DMS153 treated with DMSO at 0.1 percent for 48 hours (cell line): Measurements from ENCODE around the gene ESCO1.
"Not testable (repeated sequence)": the region's sequence is repeated elsewhere in the genome, so short reads cannot be mapped to it uniquely, and the experiment has no call there.

ENCODE experiments used
- DNase-seq: peaks from one replicate; lab custom pipeline; 2025; ENCODE audit not compliant: unreplicated experiment; lab: John Stamatoyannopoulos, UW

The ESCO1 gene

GRCh38 chr18:21593540-21594257, 6.8 kb downstream of the ESCO1 start:
- no peak for DNase-seq

DNA sequence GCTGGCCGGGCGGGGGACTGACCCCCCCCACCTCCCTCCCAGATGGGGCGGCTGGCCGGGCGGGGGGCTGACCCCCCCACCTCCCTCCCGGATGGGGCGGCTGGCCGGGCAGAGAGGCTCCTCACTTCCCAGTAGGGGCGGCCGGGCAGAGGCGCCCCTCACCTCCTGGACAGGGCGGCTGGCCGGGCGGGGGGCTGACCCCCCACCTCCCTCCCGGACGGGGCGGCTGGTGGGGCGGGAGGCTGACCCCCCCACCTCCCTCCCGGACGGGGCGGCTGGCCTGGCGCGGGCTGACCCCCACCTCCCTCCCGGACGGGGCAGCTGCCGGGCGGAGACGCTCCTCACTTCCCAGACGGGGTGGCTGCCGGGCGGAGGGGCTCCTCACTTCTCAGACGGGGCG, 8.1 kb downstream of the ESCO1 start:
- DNase-seq: not testable (repeated sequence)

DNA sequence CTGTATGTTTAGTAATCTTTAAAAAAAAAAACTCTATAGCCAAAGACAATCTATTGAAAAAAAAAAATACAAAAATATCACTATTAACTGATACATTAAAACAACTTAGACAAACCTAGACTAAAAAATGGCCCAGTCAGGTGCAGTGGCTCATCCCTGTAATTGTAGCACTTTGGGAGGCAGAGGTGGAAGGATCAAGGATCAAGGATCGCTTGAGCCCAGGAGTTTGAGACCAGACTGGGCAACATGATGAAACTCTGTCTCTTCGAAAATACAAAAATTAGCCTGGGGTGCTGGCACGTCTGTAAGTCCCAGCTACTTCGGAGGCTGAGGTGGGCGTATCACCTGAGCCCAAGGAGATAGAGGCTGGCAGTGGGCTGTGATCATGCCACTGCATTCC, 16.1 kb downstream of the ESCO1 start:
- no peak for DNase-seq

- no peak for DNase-seq
Measured at GRCh38 chr18:21575656-21576055, 24.8 kb downstream of the ESCO1 start.

- DNase-seq: no peak
Measured at GRCh38 chr18:21571772-21572171, 28.7 kb downstream of the ESCO1 start.

GRCh38 chr18:21559195-21559594, 41.3 kb downstream of the ESCO1 start:
- no peak for DNase-seq

- no peak for DNase-seq
Measured at GRCh38 chr18:21557607-21558253, 42.8 kb downstream of the ESCO1 start.

- no peak for DNase-seq
Measured at GRCh38 chr18:21550510-21550970, 50.0 kb downstream of the ESCO1 start.

DNA sequence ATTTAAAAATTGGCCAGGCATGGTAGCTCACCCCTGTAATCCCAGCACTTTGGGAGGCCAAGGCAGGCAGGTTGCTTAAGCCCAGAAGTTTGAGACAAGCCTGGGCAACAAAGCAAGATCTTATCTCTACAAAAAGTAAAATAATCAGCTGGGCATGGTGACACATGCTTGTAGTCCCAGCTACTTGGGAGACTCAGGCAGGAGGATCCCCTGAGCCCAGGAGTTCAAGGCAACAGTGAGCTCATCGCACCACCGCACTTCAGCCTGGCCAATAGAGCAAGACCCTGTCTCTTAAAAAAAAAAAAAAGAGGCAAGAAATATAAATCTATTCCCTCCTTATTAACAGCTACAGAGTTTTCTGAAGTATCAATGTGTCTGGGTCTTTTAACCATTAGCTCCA, 51.9 kb downstream of the ESCO1 start:
- DNase-seq: no peak

DNA sequence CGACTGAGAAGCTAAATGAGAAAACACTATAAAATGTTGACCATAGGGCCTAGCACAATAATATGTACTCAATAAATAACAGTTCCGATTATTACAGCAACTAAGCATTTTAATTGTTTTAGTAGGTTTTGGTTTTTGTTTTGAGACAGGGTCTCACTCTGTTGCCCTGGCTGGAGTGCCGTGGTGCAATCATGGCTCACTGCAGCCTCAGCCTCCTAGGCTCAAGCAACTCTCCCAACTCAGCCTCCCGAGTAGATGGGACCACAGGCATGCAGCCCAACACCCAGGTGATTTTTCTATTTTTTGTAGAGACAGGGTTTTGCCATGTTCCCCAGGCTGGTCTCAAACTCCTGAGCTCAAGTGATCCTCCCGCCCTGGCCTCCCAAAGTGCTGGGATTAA, 54.1 kb downstream of the ESCO1 start:
- DNase-seq: no peak

- no peak for DNase-seq
Measured at GRCh38 chr18:21538230-21538629, 62.3 kb downstream of the ESCO1 start.

DNA sequence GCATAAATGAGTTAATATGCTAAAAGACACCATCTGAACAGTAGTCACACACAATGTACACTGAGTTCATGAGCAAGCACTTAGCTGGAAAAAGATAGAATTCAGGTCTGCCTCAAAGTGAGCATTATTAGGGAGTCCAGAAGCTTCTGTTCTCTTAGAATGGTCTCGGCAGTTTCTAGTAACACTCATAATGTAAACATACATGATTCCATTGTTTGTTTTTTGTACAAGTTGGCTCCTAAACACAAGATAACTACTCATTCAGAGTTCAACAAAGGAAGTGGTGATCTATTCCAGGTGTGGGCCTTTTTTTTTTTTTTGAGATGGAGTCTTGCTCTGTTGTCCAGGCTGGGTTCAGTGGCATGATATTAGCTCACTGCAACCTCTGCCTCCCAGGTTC, 66.2 kb downstream of the ESCO1 start:
- DNase-seq: no peak

DNA sequence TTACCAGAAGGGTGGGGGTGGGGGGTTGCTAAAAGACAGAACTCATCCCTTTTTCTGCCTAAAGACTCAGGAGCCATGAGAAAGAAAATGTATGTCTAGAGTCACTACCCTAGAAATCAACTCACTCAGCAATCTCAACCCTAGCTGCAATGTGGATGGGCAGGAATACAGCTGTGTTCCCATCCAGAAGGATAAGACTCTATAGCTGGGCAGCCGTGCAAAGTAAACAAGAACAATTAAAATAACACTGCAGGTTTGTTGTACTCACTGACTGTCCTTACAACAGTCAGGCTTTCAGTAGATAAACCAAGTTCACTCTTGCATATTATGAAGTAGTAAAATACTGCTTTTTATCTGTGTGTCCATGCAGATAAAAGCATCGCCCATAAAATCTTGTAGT, 74.0 kb downstream of the ESCO1 start:
- no peak for DNase-seq

DNA sequence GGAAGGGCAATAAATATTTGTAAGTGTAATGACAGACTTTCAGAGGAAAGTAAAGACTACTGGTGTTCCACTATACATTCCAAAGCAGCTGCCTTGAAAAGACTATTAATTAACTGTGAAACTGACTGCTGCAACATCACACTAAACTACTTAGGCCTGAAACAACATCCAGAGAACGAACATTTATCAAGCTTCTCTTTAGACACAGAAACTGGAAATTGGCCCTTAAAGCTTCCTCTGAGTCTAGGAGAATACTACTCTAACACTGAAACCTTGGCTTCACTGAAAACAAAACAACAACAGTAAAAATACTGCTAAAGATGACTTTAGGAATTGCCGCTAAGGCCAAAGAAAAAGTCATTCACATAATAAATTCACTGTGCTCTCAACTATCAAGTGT, 74.6 kb downstream of the ESCO1 start:
- no peak for DNase-seq

DNA sequence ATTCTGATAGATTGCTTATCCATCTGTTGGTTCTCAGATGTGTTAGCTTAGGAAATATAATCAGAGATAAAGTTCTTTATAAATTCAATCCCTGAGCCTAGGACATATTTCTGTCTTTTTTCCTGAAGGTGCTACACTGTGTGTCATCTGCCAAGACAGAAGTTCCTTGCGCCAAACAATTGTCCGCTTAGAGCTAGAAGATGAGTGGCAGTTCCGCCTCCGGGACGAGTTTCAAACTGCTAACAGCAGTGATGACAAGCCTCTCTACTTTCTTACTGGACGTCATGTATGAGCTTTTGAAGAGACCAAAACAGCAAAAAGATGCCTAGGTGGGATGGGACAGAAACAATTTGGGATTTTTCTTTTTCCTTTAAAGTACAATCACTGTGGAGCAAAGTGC, 78.0 kb downstream of the ESCO1 start:
- no peak for DNase-seq

- no peak for DNase-seq
Measured at GRCh38 chr18:21513741-21514140, 86.8 kb downstream of the ESCO1 start.

DNA sequence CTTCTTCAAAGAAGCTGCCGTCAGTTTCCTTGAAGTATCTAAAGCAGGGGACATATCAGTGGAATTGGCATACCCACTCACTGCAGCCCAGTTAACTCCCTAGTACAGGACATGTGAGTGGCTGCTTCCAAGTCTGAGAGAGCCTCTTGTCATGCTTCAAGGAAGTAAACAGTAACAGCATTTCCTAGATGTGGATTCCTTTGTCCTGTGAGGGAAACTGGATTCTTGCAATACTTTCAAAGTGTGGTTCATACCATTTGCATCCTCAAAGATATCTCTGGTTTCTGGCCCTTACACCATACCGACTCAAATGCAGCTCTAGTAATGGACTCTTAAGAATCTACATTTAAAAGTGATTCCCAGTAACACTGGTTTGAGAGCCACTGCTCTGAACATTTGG, 87.2 kb downstream of the ESCO1 start:
- no peak for DNase-seq

GRCh38 chr18:21509062-21509461, 91.4 kb downstream of the ESCO1 start:
- DNase-seq: no peak

DNA sequence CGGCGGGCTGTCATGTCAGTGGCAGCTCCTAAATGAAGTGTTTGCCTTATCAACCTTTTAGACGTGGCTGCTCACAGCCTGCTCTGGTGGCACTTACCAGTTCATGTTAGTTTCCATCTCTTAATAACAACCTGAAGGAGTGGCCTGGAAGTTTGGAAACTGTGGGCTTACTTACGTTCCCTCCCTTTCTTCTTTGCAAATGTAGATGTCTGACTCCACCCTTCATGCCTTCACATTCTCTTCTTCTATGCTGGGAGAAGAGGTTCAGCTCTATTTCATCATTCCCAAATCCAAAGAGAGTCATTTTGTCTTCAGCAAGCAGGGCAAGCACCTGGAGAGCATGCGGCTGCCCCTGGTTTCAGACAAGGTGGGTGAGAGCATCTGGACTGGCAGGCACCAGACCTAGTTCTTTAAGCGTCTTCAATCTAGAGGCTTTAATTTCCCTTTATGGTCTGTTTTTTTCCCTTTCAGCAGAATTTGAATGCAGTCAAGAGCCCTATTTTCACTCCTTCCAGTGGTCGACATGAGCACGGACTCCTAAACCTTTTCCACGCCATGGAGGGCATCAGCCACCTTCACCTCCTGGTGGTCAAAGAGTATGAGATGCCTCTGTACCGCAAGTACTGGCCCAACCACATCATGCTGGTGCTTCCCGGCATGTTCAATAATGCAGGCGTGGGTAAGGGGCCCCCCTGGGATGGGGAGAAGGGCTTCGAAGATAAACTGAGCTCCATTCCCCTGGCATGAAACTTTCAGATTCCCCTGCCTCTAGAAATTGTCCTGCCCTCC, 92.4 kb downstream of the ESCO1 start:
- DNase-seq: no peak

DNA sequence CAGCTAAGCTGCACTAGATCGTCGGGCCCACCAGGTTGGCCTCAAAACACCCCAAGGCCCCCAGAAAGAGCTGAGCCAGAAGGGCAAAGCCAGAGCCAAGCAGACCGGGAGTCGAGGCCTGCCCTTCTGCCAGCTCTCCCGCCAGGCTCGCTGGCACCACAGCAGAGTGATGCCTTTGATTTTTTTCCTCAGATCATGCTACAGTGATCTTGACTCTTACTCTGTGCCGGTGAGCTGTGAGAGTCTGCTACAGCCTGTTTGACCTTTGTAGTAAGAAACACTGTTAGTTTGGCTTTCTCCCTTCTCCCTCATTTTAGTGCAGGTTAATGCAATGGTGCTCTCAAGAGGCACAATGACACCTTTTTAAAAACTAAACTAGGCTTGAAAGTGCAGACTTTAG, 97.8 kb downstream of the ESCO1 start:
- DNase-seq: no peak

- no peak for DNase-seq
Measured at GRCh38 chr18:21499997-21500396, 100.5 kb downstream of the ESCO1 start.

DNA sequence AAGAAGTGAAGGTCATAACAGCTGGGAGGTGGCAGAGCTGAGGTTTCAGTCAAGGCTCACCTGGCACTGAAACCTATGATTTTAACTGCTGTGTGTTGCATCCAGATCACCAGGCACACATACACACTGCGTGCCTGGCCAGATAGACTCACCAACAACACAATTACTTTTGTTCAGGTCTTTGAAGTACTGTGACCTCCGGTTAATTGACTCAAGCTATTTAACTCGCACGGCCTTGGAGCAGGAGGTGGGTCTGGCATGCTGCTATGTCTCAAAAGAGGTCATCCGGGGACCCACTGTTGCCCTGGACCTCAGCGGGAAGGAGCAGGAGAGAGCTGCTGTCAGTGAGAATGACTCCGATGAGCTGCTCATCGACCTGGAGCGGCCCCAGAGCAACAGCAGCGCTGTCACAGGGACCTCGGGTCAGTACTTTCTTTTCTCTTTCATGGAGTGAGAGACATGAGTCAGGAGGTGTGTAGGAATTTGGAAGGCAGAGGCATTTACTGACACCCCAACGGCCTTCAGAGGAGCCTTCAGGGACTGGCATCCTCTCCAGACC, 104.1 kb downstream of the ESCO1 start:
- no peak for DNase-seq
